H1 (cell line): ENCODE measurements around the gene PRRT4. TPM values are rescaled to one million over a fixed set of nuclear protein-coding genes. Genes with fewer than 3 reads are reported as not detected.

Experiments used
- CTCF ChIA-PET: fragments of 300-600 bp; sonication (Branson Sonifier 250); formaldehyde crosslinking; loops from one replicate; lab custom pipeline; 2021; ENCODE audit not compliant: partially characterized antibody; lab: Charles Lee
- POLR2A ChIA-PET: fragments of 300-600 bp; sonication (Branson Sonifier 250); formaldehyde crosslinking; loops from one replicate; lab custom pipeline; 2021; ENCODE audit warnings: inconsistent platforms; ENCODE audit not compliant: partially characterized antibody; lab: Charles Lee
- DNase-seq, 2 experiments: peaks; one replicate each; pipeline versions ENCODE4 v3.0.0 to v3.0.0-alpha.2; 2010 to 2022; ENCODE audit warnings: low spot score in 2 of 2, low read depth in 1 of 2, mixed read lengths in 1 of 2
- FAIRE-seq: peaks from 2 replicates; lab custom pipeline; 2011; peaks lifted over from hg19 to GRCh38; lab: Jason Lieb, UNC
- H2AFZ ChIP-seq: 2 replicates; pipeline ENCODE4 v1.8.1; 2012; ENCODE audit warnings: low read length, inconsistent platforms
- H2AK5ac ChIP-seq: 2 replicates; pipeline ENCODE4 v1.6.1; 2013; ENCODE audit warnings: low read depth, low read length
- H2BK120ac ChIP-seq: replicated peaks from 2 replicates; pipeline ENCODE3; 2013; ENCODE audit warnings: low read depth, low read length, inconsistent platforms
- H2BK12ac ChIP-seq: 2 replicates; pipeline ENCODE4 v1.6.1; 2013; ENCODE audit warnings: low read depth, low read length
- H2BK15ac ChIP-seq: 2 replicates; pipeline ENCODE4 v1.6.1; 2013; ENCODE audit warnings: low read length
- H2BK20ac ChIP-seq: 2 replicates; pipeline ENCODE4 v1.6.1; 2013; ENCODE audit warnings: low read length
- H2BK5ac ChIP-seq: 2 replicates; pipeline ENCODE4 v1.6.1; 2013; ENCODE audit warnings: low read depth, low read length
- H3K14ac ChIP-seq: 2 replicates; pipeline ENCODE4 v1.6.1; 2013; ENCODE audit warnings: inconsistent platforms; ENCODE audit not compliant: insufficient read length
- H3K18ac ChIP-seq: 2 replicates; pipeline ENCODE4 v1.6.1; 2013; ENCODE audit warnings: low read length; ENCODE audit errors: extremely low read depth
- H3K23ac ChIP-seq: 2 replicates; pipeline ENCODE4 v1.6.1; 2013; ENCODE audit warnings: inconsistent platforms; ENCODE audit not compliant: insufficient read length
- H3K23me2 ChIP-seq: 2 replicates; pipeline ENCODE4 v1.6.1; 2013; ENCODE audit warnings: low read depth, low read length
- H3K27ac ChIP-seq: 2 replicates; pipeline ENCODE4 v1.6.1; 2011; ENCODE audit warnings: low read depth, low read length, inconsistent platforms
- H3K27me3 ChIP-seq, 4 experiments: replicated peaks in 1 of 4; 1 replicate in 1 of 4; 2 replicates in 3 of 4; pipeline versions ENCODE4 v1.6.1 to v1.8.1; 2011 to 2013; ENCODE audit warnings: low read length in 3 of 4, mild to moderate bottlenecking in 3 of 4, inconsistent platforms in 2 of 4, mixed read lengths in 2 of 4, moderate library complexity in 1 of 4; ENCODE audit not compliant: control insufficient read depth in 3 of 4, insufficient read depth in 3 of 4; ENCODE audit errors: extremely low read depth in 1 of 4
- H3K36me3 ChIP-seq, 4 experiments: 2 replicates each; pipeline versions ENCODE4 v1.6.1 to v1.8.1; 2011 to 2013; ENCODE audit warnings: mild to moderate bottlenecking in 4 of 4, low read length in 3 of 4, moderate library complexity in 2 of 4, control low read depth in 1 of 4, inconsistent platforms in 1 of 4; ENCODE audit not compliant: insufficient read depth in 4 of 4, control insufficient read depth in 2 of 4
- H3K4ac ChIP-seq: replicated peaks from 2 replicates; pipeline ENCODE3; 2013; ENCODE audit warnings: low read length, low read depth, mixed read lengths, inconsistent platforms; ENCODE audit not compliant: insufficient read length
- H3K4me1 ChIP-seq, 4 experiments: replicated peaks in 1 of 4; 1 replicate in 1 of 4; 2 replicates in 3 of 4; pipeline versions ENCODE4 v1.6.1 to v1.8.1; 2011 to 2013; ENCODE audit warnings: low read length in 3 of 4, inconsistent platforms in 2 of 4, mixed read lengths in 1 of 4; ENCODE audit not compliant: insufficient read depth in 4 of 4, control insufficient read depth in 3 of 4
- H3K4me2 ChIP-seq, 2 experiments: 2 replicates each; pipeline versions ENCODE4 v1.6.1 to v1.8.1; 2011 to 2013; ENCODE audit warnings: low read depth in 2 of 2, low read length in 2 of 2, control low read depth in 1 of 2, inconsistent platforms in 1 of 2, mild to moderate bottlenecking in 1 of 2; ENCODE audit not compliant: insufficient read depth in 1 of 2
- H3K4me3 ChIP-seq, 4 experiments: fragments of 200-600, 300-600 bp in 1 of 4; sonication (generic), shearing (Covaris generic), sonication (Bioruptor Twin) in 1 of 4; 2 replicates each; pipeline versions ENCODE4 v1.5.1 to v1.8.1; 2011 to 2016; ENCODE audit warnings: low read length in 4 of 4, low read depth in 3 of 4, control low read depth in 2 of 4, inconsistent platforms in 2 of 4, mild to moderate bottlenecking in 2 of 4, mixed read lengths in 1 of 4, moderate library complexity in 1 of 4; ENCODE audit not compliant: insufficient read depth in 2 of 4; ENCODE audit errors: extremely low read depth in 1 of 4
- H3K56ac ChIP-seq: replicated peaks from 2 replicates; pipeline ENCODE3; 2013; ENCODE audit warnings: low read depth, mild to moderate bottlenecking, mixed read lengths, low read length, inconsistent platforms; ENCODE audit not compliant: insufficient read length
- H3K79me1 ChIP-seq: 2 replicates; pipeline ENCODE4 v1.6.1; 2013; ENCODE audit warnings: low read depth, low read length, control low read depth
- H3K79me2 ChIP-seq, 2 experiments: 2 replicates each; pipeline versions ENCODE4 v1.6.1 to v1.8.1; 2012 to 2013; ENCODE audit warnings: low read length in 2 of 2, mild to moderate bottlenecking in 2 of 2, inconsistent platforms in 1 of 2; ENCODE audit not compliant: insufficient read depth in 2 of 2, control insufficient read depth in 1 of 2
- H3K9ac ChIP-seq, 4 experiments: replicated peaks in 1 of 4; 1 replicate in 1 of 4; 2 replicates in 3 of 4; pipeline versions ENCODE4 v1.6.1 to v1.8.1; 2011 to 2013; ENCODE audit warnings: low read depth in 3 of 4, low read length in 3 of 4, control low read depth in 2 of 4, mild to moderate bottlenecking in 2 of 4, moderate library complexity in 2 of 4, inconsistent platforms in 1 of 4; ENCODE audit errors: extremely low read depth in 1 of 4
- H3K9me3 ChIP-seq, 2 experiments: 2 replicates each; pipeline versions ENCODE4 v1.6.1 to v1.8.1; 2012 to 2013; ENCODE audit warnings: mild to moderate bottlenecking in 2 of 2, moderate library complexity in 2 of 2, control low read depth in 1 of 2, inconsistent platforms in 1 of 2, low read depth in 1 of 2, low read length in 1 of 2, mixed read lengths in 1 of 2; ENCODE audit not compliant: insufficient read depth in 2 of 2
- H4K20me1 ChIP-seq, 2 experiments: replicated peaks in 1 of 2; 2 replicates each; pipeline versions ENCODE3 to v1.8.1; 2011 to 2013; ENCODE audit warnings: inconsistent platforms in 2 of 2, low read length in 2 of 2, mild to moderate bottlenecking in 1 of 2; ENCODE audit not compliant: insufficient read depth in 2 of 2, control insufficient read depth in 1 of 2
- H4K5ac ChIP-seq: 2 replicates; pipeline ENCODE4 v1.6.1; 2013; ENCODE audit warnings: low read length, low read depth, mixed read lengths, inconsistent platforms; ENCODE audit not compliant: insufficient read length
- H4K8ac ChIP-seq: 2 replicates; pipeline ENCODE4 v1.8.0; 2013; ENCODE audit warnings: mild to moderate bottlenecking, moderate library complexity, low read length, inconsistent platforms; ENCODE audit not compliant: insufficient read depth; ENCODE audit errors: extremely low read depth
- H4K91ac ChIP-seq: replicated peaks from 2 replicates; pipeline ENCODE3; 2013; ENCODE audit warnings: low read length, mixed read lengths, inconsistent platforms; ENCODE audit not compliant: insufficient read length
- BRCA1 ChIP-seq: IDR thresholded peaks from 2 replicates; pipeline ENCODE4 v1.6.1; 2012; ENCODE audit warnings: low read depth, low read length, improper control_type of control experiment
- EZH2 ChIP-seq: fragments of 200-600 bp; sonication (generic); IDR thresholded peaks from 2 replicates; pipeline ENCODE4 v1.7.1; 2012; ENCODE audit warnings: low read depth, mild to moderate bottlenecking, moderate library complexity, low read length, inconsistent platforms; ENCODE audit not compliant: severe bottlenecking
- GABPA ChIP-seq: IDR thresholded peaks from 2 replicates; pipeline ENCODE4 v1.6.1; 2011; ENCODE audit warnings: mild to moderate bottlenecking, low read length, moderate library complexity, borderline replicate concordance; ENCODE audit not compliant: insufficient read depth
- KDM5A ChIP-seq: fragments of 200-600 bp; IDR thresholded peaks from 2 replicates; pipeline ENCODE4 v1.7.1; 2012; ENCODE audit warnings: mild to moderate bottlenecking, low read length, inconsistent platforms, mixed read lengths
- NRF1 ChIP-seq: IDR thresholded peaks from 2 replicates; pipeline ENCODE4 v1.6.1; 2011; ENCODE audit warnings: mild to moderate bottlenecking, low read depth, low read length, improper control_type of control experiment
- SIX5 ChIP-seq: IDR thresholded peaks from 2 replicates; pipeline ENCODE4 v1.6.1; 2011; ENCODE audit warnings: mild to moderate bottlenecking, low read depth, low read length
- WGBS, 2 experiments: shearing (Covaris generic) in 1 of 2; methylation state at CpG; one replicate each; pipeline versions ENCODE4 v1.1.6 to v1.1.7; 2013 to 2015; ENCODE audit warnings: low lambda C conversion rate in 2 of 2, mixed read lengths in 2 of 2, inconsistent platforms in 1 of 2, low coverage in 1 of 2, missing lambda C conversion rate in 1 of 2; ENCODE audit not compliant: insufficient replicate concordance in 2 of 2, insufficient coverage in 1 of 2, insufficient read length in 1 of 2; ENCODE audit errors: extremely low coverage in 1 of 2, missing lambda C conversion rate in 1 of 2; 5-methylcytosine and 5-hydroxymethylcytosine counted together
- polyA plus RNA-seq, 7 experiments: library from polyadenylated mRNA; depleted of rRNA in 3 of 7; stranded (reverse) in 5 of 7; unstranded in 2 of 7; fragments of >200 nt in 5 of 7; fragments of 200-250 nt in 2 of 7; gene quantifications; 1 replicate in 5 of 7; 2 replicates in 1 of 7; 4 replicates in 1 of 7; pipeline versions ENCODE4 v1.2.1 to v1.2.3, GENCODE V29; 2011 to 2013; ENCODE audit warnings: missing spikeins in 2 of 7, mixed read lengths in 2 of 7
- total RNA-seq: library from RNA; stranded (reverse); fragmentation: NEBNext Ultra II Directional; extraction: Animal tissue kit (Norgen Biotek cat#: 25700); gene quantifications from 2 replicates; pipeline ENCODE4 v1.2.1, GENCODE V29; 2021
- TF ChIP-seq, protein P1 (sequence below): IDR thresholded peaks from 2 replicates; pipeline ENCODE4 v1.6.1; 2012; ENCODE audit warnings: low read length, inconsistent platforms

The PRRT4 gene
- total and polyA plus RNA-seq, 2 of the 8 experiments (the other 6 are each of a cell fraction or from before 2014, with no cell fraction given): 0.34 to 1.0 TPM

DNA sequence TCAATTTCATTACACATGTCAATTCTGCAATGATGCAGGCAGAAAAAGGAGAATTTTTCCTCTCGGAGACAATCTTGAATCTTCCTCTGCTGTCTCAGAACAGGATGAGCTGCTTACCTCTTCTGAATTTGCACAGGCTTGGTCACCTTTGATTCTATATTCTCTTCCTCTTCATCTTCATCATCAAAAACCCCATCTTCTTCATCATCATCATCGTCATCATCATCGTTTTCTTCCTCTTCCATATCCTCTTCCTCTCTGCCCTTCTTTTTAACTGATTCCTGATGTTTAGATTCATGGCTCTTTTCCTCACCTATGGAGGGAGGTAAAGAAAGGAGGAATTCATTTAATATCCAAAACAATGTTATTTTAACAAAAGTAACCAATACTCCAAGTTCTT is 25.8 kb downstream of the PRRT4 start:
- H3K4ac ChIP-seq: no peak overlapping the region
- H3K9me3 ChIP-seq: no peaks in the 10 kb centered on the region
- H3K27ac ChIP-seq: no peak overlapping the region
- no peak for DNase-seq
- no peaks in the 10 kb centered on the region for H3K4me1 ChIP-seq
- no peak overlapping the region for H4K91ac ChIP-seq
- WGBS, 2 experiments: 97 to 100% methylated on average over 2 to 3 of the region's 3 CpGs
- H3K14ac ChIP-seq: no peak overlapping the region
- no peak overlapping the region for H3K23ac ChIP-seq
- no peak overlapping the region for H3K4me3 ChIP-seq
- H4K8ac ChIP-seq: no peak overlapping the region
- no peak for FAIRE-seq
- TF ChIP-seq KDM5A (no peak), SIX5 (no peak), BRCA1 (no peak), GABPA (no peak), NRF1 (no peak), EZH2 (no peak)
- TF ChIP-seq, protein P1, sequence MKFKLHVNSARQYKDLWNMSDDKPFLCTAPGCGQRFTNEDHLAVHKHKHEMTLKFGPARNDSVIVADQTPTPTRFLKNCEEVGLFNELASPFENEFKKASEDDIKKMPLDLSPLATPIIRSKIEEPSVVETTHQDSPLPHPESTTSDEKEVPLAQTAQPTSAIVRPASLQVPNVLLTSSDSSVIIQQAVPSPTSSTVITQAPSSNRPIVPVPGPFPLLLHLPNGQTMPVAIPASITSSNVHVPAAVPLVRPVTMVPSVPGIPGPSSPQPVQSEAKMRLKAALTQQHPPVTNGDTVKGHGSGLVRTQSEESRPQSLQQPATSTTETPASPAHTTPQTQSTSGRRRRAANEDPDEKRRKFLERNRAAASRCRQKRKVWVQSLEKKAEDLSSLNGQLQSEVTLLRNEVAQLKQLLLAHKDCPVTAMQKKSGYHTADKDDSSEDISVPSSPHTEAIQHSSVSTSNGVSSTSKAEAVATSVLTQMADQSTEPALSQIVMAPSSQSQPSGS: no peak
- no peak overlapping the region for H2BK5ac ChIP-seq
- ChIA-PET CTCF (interaction anchor here (1.0 kb wide), 2 partner anchors 14 to 29 kb away, joined by 3 to 4 read pairs; no protein-coding TSS in a partner anchor), POLR2A (interaction anchor here (1.9 kb wide), 1 partner anchor 13 kb away, joined by 5 read pairs; no protein-coding TSS in a partner anchor)
- H3K36me3 ChIP-seq: peaks cover 11 to 69% (median 60%) of the 10 kb centered on the region in 4 experiments
- no peaks in the 10 kb centered on the region for H3K27me3 ChIP-seq
- no peaks in the 10 kb centered on the region; the same call in 1 of the 2 replicates for H3K23me2 ChIP-seq
- peaks cover 0 to 7% of the 10 kb centered on the region in 2 experiments; a peak in 2 of 4 replicates for H3K79me2 ChIP-seq
- H2BK15ac ChIP-seq: no peak overlapping the region
- no peak overlapping the region for H2AK5ac ChIP-seq
- no peak overlapping the region for H3K56ac ChIP-seq
- no peaks in the 10 kb centered on the region; the same call in 1 of the 2 replicates for H3K79me1 ChIP-seq
- H3K4me2 ChIP-seq: no peak overlapping the region
- H3K18ac ChIP-seq: no peak overlapping the region
- H2BK20ac ChIP-seq: no peak overlapping the region
- H4K5ac ChIP-seq: no peak overlapping the region
- H2AFZ ChIP-seq: no peak overlapping the region
- no peak overlapping the region for H2BK120ac ChIP-seq
- no peak overlapping the region for H3K9ac ChIP-seq
- peaks cover 0 to 4% of the 10 kb centered on the region in 2 experiments for H4K20me1 ChIP-seq
- no peak overlapping the region for H2BK12ac ChIP-seq
